PFSK-1 (cell line): ENCODE measurements around the gene ZNF740.

Experiments
- POLR2AphosphoS5 ChIP-seq: IDR thresholded peaks from 2 replicates; pipeline ENCODE4 v1.6.1; 2012; ENCODE audit warnings: low read depth, mild to moderate bottlenecking, control low read depth, low read length, moderate library complexity
- SIN3A ChIP-seq: IDR thresholded peaks from 2 replicates; pipeline ENCODE4 v1.6.1; 2012; ENCODE audit warnings: mild to moderate bottlenecking, low read length, moderate library complexity, borderline replicate concordance; ENCODE audit not compliant: insufficient read depth
- TF ChIP-seq, protein P1 (sequence below), 2 experiments: IDR thresholded peaks; 2 replicates each; pipeline versions ENCODE4 v1.6.1 to v1.8.0; 2011 to 2012; ENCODE audit warnings: low read depth in 2 of 2, low read length in 2 of 2, control low read depth in 1 of 2, inconsistent platforms in 1 of 2, mild to moderate bottlenecking in 1 of 2, moderate library complexity in 1 of 2; ENCODE audit not compliant: insufficient read depth in 1 of 2

- TF ChIP-seq SIN3A (no peak), POLR2AphosphoS5 (no peak)
- TF ChIP-seq, protein P1, sequence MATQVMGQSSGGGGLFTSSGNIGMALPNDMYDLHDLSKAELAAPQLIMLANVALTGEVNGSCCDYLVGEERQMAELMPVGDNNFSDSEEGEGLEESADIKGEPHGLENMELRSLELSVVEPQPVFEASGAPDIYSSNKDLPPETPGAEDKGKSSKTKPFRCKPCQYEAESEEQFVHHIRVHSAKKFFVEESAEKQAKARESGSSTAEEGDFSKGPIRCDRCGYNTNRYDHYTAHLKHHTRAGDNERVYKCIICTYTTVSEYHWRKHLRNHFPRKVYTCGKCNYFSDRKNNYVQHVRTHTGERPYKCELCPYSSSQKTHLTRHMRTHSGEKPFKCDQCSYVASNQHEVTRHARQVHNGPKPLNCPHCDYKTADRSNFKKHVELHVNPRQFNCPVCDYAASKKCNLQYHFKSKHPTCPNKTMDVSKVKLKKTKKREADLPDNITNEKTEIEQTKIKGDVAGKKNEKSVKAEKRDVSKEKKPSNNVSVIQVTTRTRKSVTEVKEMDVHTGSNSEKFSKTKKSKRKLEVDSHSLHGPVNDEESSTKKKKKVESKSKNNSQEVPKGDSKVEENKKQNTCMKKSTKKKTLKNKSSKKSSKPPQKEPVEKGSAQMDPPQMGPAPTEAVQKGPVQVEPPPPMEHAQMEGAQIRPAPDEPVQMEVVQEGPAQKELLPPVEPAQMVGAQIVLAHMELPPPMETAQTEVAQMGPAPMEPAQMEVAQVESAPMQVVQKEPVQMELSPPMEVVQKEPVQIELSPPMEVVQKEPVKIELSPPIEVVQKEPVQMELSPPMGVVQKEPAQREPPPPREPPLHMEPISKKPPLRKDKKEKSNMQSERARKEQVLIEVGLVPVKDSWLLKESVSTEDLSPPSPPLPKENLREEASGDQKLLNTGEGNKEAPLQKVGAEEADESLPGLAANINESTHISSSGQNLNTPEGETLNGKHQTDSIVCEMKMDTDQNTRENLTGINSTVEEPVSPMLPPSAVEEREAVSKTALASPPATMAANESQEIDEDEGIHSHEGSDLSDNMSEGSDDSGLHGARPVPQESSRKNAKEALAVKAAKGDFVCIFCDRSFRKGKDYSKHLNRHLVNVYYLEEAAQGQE (IDR thresholded peaks at IDR 0.05; ENCODE audit: insufficient read depth in 1 of 2, low read depth in 2 of 2, low read length in 2 of 2), result no peak
These were observed 9.4 kb upstream of the ZNF740 start for GRCh38 chr12:53170876-53171724.
